ENCODE data around the gene MDN1. TPM values are rescaled to one million over a fixed set of nuclear protein-coding genes. Genes with fewer than 3 reads are reported as not detected.

Gene MDN1
- total and polyA plus RNA-seq, 2 of the 4 experiments (the other 2 are of a cell fraction) = 7.7 to 26.7 TPM

GRCh38 chr6:89613790-89614189, 205.8 kb downstream of the MDN1 start:
- Histone ChIP-seq H3K23ac (ENCODE audit: low read depth, low read length) (no peak overlapping the region; the same call in 1 of the 2 replicates), H3K4me1 (ENCODE audit: control insufficient read depth, insufficient read depth, low read length) (no peaks in the 10 kb centered on the region), H3K4ac (ENCODE audit: low read depth, low read length) (no peak overlapping the region), H4K20me1 (ENCODE audit: insufficient read depth, low read length) (no peaks in the 10 kb centered on the region), H3K9me3 (ENCODE audit: control insufficient read depth, insufficient read depth, low read length) (no peaks in the 10 kb centered on the region), H4K8ac (ENCODE audit: low read depth in 2 of 2, low read length in 2 of 2) (no peak overlapping the region), H2BK120ac (ENCODE audit: low read depth, low read length) (no peak overlapping the region), H2BK15ac (ENCODE audit: low read depth, low read length) (no peak overlapping the region), H3K4me2 (ENCODE audit: low read depth, low read length) (no peak overlapping the region), H2AK5ac (ENCODE audit: low read depth, low read length) (no peak overlapping the region), H2BK20ac (ENCODE audit: low read depth, low read length) (no peak overlapping the region), H2AFZ (replicated peaks; ENCODE audit: low read length, poor library complexity) (no peak overlapping the region), H3K27ac (ENCODE audit: insufficient read depth, low read length) (no peak overlapping the region), H3K9me1 (ENCODE audit: insufficient read depth, low read length) (no peaks in the 10 kb centered on the region), H3K79me1 (ENCODE audit: low read depth in 1 of 2, low read length in 2 of 2) (no peaks in the 10 kb centered on the region), H3K14ac (replicated peaks; ENCODE audit: low read depth, low read length) (no peak overlapping the region), H2AK9ac (replicated peaks; ENCODE audit: low read depth, low read length, poor library complexity) (no peak overlapping the region), H3K9ac (ENCODE audit: low read depth, low read length) (no peak overlapping the region), H3K18ac (ENCODE audit: low read depth, low read length) (no peak overlapping the region), H4K5ac (ENCODE audit: low read depth, low read length) (no peak overlapping the region), H3K36me3 (ENCODE audit: control insufficient read depth, insufficient read depth, low read length) (no peaks in the 10 kb centered on the region), H3K56ac (ENCODE audit: extremely low read depth, insufficient read depth, low read length) (no peak overlapping the region), H2BK5ac (ENCODE audit: low read depth, low read length, poor library complexity, severe bottlenecking) (no peak overlapping the region), H4K91ac (ENCODE audit: insufficient read depth, low read depth, low read length) (no peak overlapping the region), H3K4me3 (ENCODE audit: insufficient read depth, low read depth, low read length) (no peak overlapping the region), H3K27me3 (ENCODE audit: control insufficient read depth, insufficient read depth, low read length) (peaks cover 2% of the 10 kb centered on the region; the same call in 1 of the 2 replicates)
- TF ChIP-seq MXI1 (IDR thresholded peaks at IDR 0.05; ENCODE audit: borderline replicate concordance, low read depth, low read length) = no peak
- TF ChIP-seq MAZ (IDR thresholded peaks at IDR 0.05; ENCODE audit: borderline replicate concordance, low read depth, low read length) = no peak
- TF ChIP-seq BHLHE40 (IDR thresholded peaks at IDR 0.05; ENCODE audit: low read depth, low read length) = no peak
- TF ChIP-seq RCOR1 (IDR thresholded peaks at IDR 0.05; ENCODE audit: insufficient replicate concordance, low read length) = no peak
- no peak for TF ChIP-seq CHD1 (IDR thresholded peaks at IDR 0.05; ENCODE audit: low read depth, low read length)
- no peak for TF ChIP-seq CEBPB (IDR thresholded peaks at IDR 0.05; ENCODE audit: low read depth, low read length)
- no peak for TF ChIP-seq RFX5 (IDR thresholded peaks at IDR 0.05; ENCODE audit: low read depth, low read length)
- no peak for TF ChIP-seq SMC3 (IDR thresholded peaks at IDR 0.05; ENCODE audit: low read depth, low read length)
- no peak for TF ChIP-seq RAD21 (IDR thresholded peaks at IDR 0.05; ENCODE audit: low read length)
- TF ChIP-seq MAFK (IDR thresholded peaks at IDR 0.05; ENCODE audit: low read depth, low read length) = no peak
- TF ChIP-seq FOS (IDR thresholded peaks at IDR 0.05; ENCODE audit: low read depth, low read length) = no peak
- no peak for TF ChIP-seq ELK1 (IDR thresholded peaks at IDR 0.05; ENCODE audit: borderline replicate concordance, low read depth, low read length)
- no peak for TF ChIP-seq USF2 (IDR thresholded peaks at IDR 0.05; ENCODE audit: low read depth, low read length)
- no peak for TF ChIP-seq NFE2L2 (IDR thresholded peaks at IDR 0.05; ENCODE audit: low read depth, low read length)
- in situ Hi-C loops (cut with MboI; ENCODE audit: low sequenced_read_pairs) (loop anchor here (25.0 kb wide), 1 partner anchor 626 kb away; no protein-coding TSS in a partner anchor), intact Hi-C loops (cut with micrococcal nuclease) (loop anchor here (5.0 kb wide), 2 partner anchors 246 to 631 kb away; no protein-coding TSS in a partner anchor), dilution Hi-C loops (cut with HindIII; ENCODE audit: low sequenced_read_pairs, unreplicated experiment) (no loop called here)
- BruUV-seq (replicated peaks) = no TSS peak
- ChIA-PET POLR2A (ENCODE audit: unreplicated experiment) (no interaction called here), CTCF (no interaction called here)
- ATAC-seq (ENCODE audit: low read depth) (no peak), DNase-seq (no peak)
- 100% methylated on average over 2 of the region's 5 CpGs; no CpG with 5 or more reads in 1 of the 2 experiments for WGBS, 2 experiments (ENCODE audit: extremely low coverage in 2 of 2, insufficient read length in 1 of 2)
